Fibroblast of skin of abdomen (primary cell): Measurements from ENCODE around the gene CDC25B.

Experiments
- DNase-seq: peaks from one replicate; pipeline ENCODE4 v3.0.0-alpha.2; 2013

Gene CDC25B

GRCh38 chr20:3764659-3765058, 31.5 kb upstream of the CDC25B start:
- no peak for DNase-seq

DNA sequence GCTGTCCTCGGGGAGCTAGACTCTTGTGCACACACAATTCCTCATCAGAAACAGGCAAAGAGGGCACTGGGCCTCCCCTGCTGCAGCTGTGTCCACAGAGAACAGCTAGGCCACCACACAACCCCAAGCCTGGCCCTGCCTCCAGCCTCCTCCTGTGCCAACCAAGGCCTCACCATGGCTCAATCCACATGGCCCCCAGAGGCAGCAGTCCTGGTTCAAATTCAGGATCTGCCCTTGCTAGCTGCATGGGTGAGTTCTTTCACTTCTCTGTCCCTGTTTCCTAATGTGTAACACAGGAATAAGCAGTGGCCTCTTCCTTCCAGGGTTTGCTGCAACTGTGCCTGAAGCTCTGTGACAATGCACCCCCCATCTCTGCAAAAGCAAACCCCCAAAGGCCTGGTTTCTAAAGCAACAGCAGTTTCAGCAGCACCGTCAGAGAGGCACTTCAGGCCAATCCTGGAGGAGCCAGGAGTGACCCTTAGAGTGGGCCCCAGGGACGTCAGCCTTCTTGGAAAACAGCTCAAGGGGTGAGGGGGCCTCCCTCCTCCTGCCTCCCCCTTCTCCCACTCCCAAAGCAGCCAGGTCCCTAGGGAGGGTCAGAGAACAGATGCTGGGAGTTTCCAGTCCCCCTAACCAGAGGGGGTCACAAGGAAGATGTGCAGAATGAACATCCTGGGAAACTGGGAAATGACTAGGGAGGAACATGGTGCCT, 30.8 kb upstream of the CDC25B start:
- no peak for DNase-seq

DNA sequence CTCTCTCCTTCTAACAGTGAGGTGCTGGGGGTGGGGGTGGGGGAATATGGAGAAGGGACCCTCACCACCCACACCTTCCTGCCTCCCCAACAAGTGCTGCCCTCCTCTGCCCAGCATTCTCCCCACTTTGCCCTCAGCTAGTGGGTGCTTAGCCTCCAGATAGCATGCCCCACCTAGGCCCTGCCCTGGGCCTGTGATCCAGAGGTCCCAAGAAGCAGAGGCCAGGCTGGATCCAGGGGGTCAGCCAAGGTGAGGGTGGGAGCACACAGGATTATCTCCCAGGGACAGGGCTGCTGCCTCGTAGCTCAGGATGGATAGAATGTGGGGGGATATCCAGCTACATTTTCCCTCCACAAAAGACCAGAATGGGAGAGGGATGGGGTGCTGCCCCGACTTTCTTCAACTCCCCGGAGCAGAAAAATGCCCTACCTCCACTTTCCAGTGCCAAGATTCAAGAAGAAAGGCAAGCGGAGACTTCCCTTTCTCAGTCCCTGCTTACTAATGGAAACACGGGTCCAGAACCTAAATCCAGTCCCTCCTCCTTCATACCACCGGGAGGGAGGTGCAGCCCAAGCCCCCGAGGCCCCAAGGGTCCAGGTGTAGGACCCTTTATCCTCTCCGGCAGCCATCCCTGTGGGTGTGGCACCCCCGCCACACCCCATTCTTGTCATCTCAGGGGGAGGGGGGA, 29.5 kb upstream of the CDC25B start:
- no peak for DNase-seq

DNA sequence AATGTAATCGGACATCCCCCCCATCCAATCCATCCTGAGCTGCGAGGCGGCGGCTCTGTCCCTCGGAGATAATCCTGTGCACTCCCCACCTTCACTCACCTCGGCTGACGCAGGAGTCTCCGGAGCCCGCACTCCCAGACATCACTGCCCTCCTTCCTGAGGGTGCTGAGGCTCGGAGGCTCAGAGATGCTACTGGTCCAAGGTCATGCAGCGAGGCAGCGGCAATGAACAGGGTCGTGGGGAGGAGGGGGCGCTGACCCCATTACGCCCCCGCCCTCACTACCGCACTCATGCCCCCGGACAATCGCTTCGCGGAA, 29.0 kb upstream of the CDC25B start:
- no peak for DNase-seq

DNA sequence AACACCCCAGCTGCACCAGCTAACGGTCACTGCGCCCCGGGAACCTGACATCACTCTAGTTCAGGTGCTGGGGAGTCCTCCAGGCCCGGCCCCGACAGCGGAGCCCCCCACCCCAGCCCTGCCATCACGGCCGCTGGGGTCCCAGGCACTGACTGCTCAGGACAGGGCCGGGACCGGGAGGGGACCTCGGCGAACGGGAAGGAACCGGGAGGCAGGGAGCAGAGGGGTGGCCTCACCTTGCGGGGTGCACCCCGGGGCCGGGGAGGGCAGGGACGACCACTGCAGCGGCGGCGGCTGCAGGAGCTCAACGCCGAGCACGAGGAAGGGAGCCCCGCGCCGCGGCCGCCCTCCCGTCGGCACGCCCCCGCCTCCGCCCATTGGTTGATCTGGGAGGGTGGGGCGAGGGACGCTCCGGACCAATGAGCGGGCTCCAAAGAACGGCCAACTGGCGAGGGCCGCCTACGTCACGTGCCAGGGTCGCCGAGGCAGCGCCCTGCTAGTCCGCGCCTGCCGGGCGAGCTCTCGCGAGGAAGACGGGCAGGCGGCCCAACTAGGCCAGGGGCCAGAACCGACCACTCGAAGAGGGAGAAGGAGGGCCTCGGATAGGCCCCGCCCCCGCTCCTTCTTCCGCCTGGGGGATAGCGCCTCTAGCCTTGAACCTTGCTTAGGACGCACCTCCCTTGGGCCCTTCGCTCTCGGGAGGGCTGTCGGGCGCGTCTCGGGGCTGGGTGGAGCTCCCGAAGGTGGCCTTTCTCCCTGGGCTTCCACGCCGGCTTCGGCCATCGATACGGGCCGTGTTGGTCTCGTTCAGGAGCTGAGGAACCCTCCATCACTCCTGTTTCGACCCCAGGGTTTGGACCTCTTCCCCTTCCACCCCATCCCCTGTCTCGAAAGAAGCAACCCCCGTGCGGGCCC, 28.4 kb upstream of the CDC25B start, which contains the start of gene ADISSP:
Gene ADISSP (minus strand): TSS at position 327 of the 915 bp plus-strand sequence. CDS start 7,653 bp downstream, outside the sequence.
- peak; percentile 99 for DNase-seq

GRCh38 chr20:3768342-3769130, 27.6 kb upstream of the CDC25B start:
- peak; percentile 87 for DNase-seq

- no peak for DNase-seq
Observed at GRCh38 chr20:3771552-3772058, 24.5 kb upstream of the CDC25B start.

- no peak for DNase-seq
Observed at GRCh38 chr20:3775457-3776108, 20.5 kb upstream of the CDC25B start.

DNA sequence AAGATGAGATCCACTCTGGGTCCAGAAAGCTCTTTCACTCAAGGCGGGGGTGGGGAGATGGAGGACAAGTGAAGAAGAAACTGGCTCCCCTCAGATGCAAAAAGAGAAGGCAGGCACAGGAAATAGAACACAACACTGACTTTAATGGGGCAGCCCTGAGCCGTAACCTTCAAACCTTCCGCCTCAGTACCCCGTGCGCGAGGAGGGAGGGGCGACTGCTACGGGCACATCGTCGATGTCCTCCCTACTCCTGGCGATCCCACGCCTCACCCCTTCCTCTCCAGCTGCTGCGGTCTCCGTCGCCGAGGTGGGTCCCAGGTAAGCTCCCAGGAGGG, 18.8 kb upstream of the CDC25B start:
- no peak for DNase-seq

DNA sequence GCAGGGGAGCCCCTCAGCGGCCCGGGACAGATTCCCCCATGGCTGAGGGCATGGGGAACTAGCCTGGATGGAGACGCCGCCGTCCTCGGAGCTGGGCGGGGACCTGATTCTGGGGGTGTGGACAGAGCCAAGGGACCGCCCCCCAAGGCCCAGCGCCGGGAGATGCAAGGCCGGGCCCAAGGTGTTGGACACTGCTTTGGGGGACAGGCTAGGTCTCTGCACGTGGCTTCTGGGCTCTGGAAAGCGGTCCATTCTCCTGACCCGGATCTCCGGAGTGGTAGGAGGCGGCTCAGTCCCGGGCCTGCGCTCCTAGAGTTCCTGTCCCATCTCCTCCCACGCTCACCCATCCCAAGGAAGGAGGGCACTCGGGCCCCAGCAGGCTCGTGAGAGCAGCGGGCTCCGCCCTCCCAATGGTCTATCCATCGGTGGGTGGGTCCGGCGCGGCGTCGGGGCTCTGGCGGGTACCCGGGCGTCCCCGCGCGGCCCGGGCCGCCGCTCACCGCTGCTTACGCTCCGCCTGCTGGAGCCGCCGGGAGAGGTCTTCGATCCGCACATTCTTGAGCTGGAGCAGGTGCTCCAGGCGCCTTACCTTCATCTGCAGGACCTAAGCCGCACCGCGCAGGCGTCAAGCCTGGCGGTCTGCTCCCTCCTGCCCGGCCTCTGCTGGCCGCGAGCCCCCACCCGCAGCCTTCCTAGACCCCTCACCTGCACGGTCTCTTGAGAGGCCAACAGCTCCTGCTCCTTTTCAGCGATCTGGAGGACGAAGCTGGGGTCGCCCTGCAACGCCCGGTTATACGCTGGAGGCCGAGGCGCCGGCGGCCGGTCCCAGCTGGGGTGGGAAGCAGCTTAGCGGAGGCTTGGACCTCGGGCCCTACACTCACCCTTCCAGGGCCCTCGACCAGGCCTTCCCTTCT, 18.1 kb upstream of the CDC25B start:
- peak; percentile 28 for DNase-seq

GRCh38 chr20:3778976-3779375, 17.1 kb upstream of the CDC25B start:
- no peak for DNase-seq

DNA sequence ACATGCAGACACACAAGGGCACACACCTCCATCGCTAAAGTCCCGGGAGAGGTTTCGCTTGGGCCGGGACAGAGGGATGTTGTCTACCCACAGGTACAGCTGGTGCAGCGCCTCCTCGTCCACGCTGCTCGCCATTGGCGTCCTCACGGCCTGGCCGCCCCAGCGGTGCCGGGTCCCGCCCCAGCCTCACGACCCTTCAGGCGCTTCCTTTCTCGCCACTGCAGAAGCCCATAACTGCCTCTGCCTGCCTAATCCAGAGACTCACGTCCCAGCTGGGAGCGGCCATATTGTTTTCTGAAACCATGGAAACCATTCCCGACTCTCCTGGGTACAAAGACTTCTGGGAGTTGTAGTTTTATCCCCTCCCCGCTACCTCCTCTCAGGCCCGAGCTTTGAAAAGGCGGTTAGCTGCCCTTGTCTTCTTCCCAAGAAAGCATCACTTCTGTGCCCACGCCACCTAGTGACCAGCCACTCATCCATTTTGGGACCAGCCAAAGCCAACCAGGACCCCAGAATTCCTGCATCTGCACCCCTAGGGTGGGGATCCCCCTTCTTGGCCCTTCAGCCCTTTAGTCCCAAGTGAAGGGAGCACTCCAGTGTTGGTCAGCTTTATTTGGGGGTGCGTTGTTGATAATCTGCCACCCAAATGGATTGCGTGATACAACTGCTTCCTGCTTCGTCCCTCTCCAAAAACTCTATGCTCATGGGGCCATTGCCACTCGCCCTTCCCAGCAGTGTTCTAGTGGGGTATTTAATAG, 14.8 kb upstream of the CDC25B start, which contains the start of gene SPEF1:
Gene SPEF1 (minus strand): TSS at position 296 of the 758 bp plus-strand sequence. CDS start 161 bp downstream, at position 135.
- peak; percentile 93 for DNase-seq

GRCh38 chr20:3782597-3782996, 13.5 kb upstream of the CDC25B start:
- DNase-seq, result no peak

GRCh38 chr20:3783068-3783489, 13.0 kb upstream of the CDC25B start:
- no peak for DNase-seq

DNA sequence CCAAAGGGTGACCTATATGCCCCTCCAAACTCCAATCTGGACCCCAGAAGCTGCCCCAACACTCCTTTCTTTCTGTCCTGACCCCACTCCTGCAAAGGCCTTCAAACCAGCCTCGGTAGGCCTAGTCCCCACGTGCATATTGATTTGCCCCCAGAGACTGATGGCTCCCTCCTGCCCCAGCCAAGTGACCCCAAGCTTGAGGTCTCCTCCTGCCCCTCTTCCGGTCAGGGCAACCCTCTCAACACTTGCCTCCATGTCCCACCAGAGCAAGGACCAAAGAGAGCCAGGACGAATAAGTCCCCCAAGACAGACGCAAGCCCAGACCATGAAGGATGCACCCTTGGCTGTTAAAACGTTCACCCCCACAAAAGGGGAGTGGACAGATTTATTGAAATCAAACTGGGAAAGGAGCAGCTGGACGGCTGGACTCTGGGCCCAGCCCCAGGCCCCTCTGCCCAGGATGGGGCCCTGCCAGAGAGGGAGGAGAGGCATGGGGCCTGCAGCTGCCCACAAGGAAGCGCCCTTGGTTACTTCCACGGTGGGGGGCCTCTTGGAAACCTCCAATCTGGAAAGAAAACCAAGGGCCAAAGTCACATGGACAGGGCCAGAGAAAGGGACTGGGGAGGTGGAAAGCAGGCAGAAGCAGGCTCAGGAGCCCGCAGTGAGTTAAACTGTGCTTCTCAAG, 12.5 kb upstream of the CDC25B start:
- DNase-seq, result no peak

DNA sequence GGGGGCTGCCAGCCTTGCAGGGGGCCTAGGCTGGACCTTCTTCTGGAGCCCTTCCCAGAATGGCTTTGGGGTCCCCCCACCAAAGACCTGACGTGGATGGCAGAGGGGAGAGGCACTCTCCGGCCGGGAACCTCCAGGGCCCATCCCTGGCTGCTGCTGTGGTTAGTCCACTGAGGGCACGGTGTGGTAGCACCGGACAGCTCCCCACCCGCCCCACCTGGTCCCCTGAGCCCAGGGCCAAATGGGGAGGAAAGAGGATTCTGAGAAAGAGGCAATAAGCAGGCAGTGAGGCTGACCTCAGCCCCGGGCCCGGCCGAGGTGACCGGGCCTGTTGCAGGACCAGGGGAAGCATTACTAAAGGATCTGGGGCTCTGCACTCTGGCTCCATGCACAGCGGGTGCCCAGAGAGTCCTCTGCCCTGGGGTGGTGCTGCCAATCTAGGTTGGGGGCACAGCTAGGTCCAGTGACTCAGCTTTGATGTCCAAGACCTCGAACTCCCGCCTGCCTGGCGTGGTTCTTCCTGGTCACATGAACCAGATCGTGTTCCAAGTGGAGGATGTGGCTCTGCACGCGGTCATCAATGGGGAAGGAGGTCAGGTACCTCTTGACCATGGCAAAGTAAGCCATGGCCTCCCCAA, 11.8 kb upstream of the CDC25B start:
- DNase-seq, result no peak

- no peak for DNase-seq
Observed at GRCh38 chr20:3784863-3785239, 11.3 kb upstream of the CDC25B start.
